NCI-H2196 (cell line): ENCODE measurements around the gene SLC29A2.
A peak's percentile ranks its signal among the peaks of the same experiment; 100 is the strongest.
"Not testable (repeated sequence)": the region's sequence is repeated elsewhere in the genome, so short reads cannot be mapped to it uniquely, and the experiment has no call there.

Experiments
- DNase-seq: peaks from one replicate; lab custom pipeline; 2025; ENCODE audit not compliant: unreplicated experiment; lab: John Stamatoyannopoulos, UW

Gene SLC29A2

GRCh38 chr11:66386171-66387069, 14.9 kb upstream of the SLC29A2 start:
- peak; percentile 91 for DNase-seq

GRCh38 chr11:66384316-66384715, 12.8 kb upstream of the SLC29A2 start:
- peak; percentile 64 for DNase-seq

GRCh38 chr11:66380264-66380663, 8.7 kb upstream of the SLC29A2 start:
- DNase-seq: not testable (repeated sequence)

- not testable (repeated sequence) for DNase-seq
These were observed 2.2 kb upstream of the SLC29A2 start for GRCh38 chr11:66373690-66374287.

- peak; percentile 17 for DNase-seq
These were observed 1.7 kb upstream of the SLC29A2 start for GRCh38 chr11:66373265-66373664.

GRCh38 chr11:66369073-66369894, 2.3 kb downstream of the SLC29A2 start:
- no peak for DNase-seq

- DNase-seq: no peak
These were observed 3.1 kb downstream of the SLC29A2 start for GRCh38 chr11:66368484-66368883.

GRCh38 chr11:66367561-66368312, 3.8 kb downstream of the SLC29A2 start:
- no peak for DNase-seq

GRCh38 chr11:66366844-66367477, 4.6 kb downstream of the SLC29A2 start:
- DNase-seq: no peak

GRCh38 chr11:66365711-66366619, 5.6 kb downstream of the SLC29A2 start:
- DNase-seq: no peak

GRCh38 chr11:66365166-66365565, 6.4 kb downstream of the SLC29A2 start:
- DNase-seq: no peak

- peak; percentile 27 for DNase-seq
These were observed 7.6 kb downstream of the SLC29A2 start for GRCh38 chr11:66363805-66364535.

GRCh38 chr11:66363187-66363601, 8.4 kb downstream of the SLC29A2 start:
- DNase-seq: peak; percentile 27

- no peak for DNase-seq
These were observed 8.9 kb downstream of the SLC29A2 start for GRCh38 chr11:66362481-66363147.

GRCh38 chr11:66361502-66361941, 10.0 kb downstream of the SLC29A2 start:
- DNase-seq: no peak

GRCh38 chr11:66360406-66361073, 11.0 kb downstream of the SLC29A2 start:
- no peak for DNase-seq

GRCh38 chr11:66359662-66360087, 11.9 kb downstream of the SLC29A2 start:
- DNase-seq: no peak
